ENCODE data around the gene LYSMD1.

Gene LYSMD1

DNA sequence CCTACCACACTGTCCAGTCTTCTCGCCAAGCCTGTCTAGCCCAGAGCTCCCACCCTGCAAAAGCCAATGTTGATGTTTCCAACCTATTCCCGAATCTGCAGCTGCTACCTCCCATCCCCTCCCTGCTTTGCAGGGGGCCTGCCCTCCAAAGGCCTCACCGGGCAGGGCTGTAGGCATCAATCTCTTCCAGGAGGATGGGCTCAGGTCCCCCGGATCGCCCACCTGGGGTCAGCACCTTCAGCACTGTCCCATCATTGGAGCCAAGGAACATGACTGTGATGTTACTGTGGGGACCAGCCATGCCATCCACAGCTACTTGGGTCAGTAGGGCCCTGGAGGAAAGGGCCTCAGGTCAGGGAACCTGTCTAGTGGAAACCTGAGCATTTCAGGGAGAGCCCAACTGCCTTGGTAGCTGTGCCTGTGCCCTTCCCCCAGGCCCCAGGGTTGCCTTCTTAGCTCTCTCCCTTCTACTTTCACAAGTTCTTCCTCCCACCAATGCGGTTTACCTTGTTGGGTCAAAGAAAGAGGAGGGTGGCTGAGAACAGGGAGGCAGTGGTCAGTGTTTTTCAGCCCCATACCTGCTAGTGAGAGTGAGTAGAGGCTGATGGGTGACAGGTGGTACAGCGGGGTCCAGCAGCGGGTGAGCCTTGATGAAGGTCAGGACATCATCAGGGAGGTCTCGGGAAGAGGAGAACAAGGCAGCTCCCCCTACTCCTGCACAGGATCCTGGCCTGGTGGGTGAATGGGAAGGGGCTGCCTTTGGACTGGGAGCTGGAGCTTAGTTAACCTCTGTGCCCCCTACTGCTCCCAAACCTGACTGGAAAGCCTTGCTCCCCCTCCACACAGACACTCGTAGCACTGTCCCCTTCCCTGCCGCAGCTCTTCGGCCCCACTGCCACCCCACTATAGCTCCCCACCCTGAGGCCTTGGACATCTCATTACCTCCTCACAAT is 30.0 kb downstream of the LYSMD1 start:
- no peak for DNase-seq (ENCODE audit: low read depth in 2 of 2)
- H3K4me3 ChIP-seq (replicated peaks in 1 of 2; ENCODE audit: low read depth in 2 of 2, low read length in 2 of 2), result no peak overlapping the region
- TF ChIP-seq, protein P1, sequence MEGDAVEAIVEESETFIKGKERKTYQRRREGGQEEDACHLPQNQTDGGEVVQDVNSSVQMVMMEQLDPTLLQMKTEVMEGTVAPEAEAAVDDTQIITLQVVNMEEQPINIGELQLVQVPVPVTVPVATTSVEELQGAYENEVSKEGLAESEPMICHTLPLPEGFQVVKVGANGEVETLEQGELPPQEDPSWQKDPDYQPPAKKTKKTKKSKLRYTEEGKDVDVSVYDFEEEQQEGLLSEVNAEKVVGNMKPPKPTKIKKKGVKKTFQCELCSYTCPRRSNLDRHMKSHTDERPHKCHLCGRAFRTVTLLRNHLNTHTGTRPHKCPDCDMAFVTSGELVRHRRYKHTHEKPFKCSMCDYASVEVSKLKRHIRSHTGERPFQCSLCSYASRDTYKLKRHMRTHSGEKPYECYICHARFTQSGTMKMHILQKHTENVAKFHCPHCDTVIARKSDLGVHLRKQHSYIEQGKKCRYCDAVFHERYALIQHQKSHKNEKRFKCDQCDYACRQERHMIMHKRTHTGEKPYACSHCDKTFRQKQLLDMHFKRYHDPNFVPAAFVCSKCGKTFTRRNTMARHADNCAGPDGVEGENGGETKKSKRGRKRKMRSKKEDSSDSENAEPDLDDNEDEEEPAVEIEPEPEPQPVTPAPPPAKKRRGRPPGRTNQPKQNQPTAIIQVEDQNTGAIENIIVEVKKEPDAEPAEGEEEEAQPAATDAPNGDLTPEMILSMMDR (IDR thresholded peaks at IDR 0.05; ENCODE audit: low read depth, low read length), result no peak

DNA sequence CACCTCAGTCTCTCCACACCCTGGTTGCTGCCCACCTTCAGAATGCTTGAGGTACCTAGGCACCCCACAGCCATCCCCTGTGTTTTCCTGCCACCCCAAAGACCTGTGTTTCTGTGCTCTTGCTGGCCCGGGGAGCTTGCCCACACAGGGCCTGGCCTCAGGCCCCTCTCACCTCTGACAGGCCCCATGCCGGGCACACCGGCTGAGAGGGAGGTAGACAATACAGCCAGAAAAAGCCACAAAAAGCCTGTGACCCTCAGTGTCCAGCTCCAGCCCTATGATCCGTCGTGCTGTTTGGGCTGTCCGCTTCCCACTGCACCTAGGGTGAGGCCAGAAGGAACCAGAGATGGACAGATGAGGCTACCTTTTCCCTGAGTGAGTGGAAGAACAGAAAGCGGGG is 30.7 kb downstream of the LYSMD1 start:
- TF ChIP-seq, protein P1 (IDR thresholded peaks at IDR 0.05; ENCODE audit: low read depth, low read length), result no peak
- no peak for DNase-seq (ENCODE audit: low read depth in 2 of 2)
- no peak overlapping the region for H3K4me3 ChIP-seq (replicated peaks in 1 of 2; ENCODE audit: low read depth in 2 of 2, low read length in 2 of 2)

DNA sequence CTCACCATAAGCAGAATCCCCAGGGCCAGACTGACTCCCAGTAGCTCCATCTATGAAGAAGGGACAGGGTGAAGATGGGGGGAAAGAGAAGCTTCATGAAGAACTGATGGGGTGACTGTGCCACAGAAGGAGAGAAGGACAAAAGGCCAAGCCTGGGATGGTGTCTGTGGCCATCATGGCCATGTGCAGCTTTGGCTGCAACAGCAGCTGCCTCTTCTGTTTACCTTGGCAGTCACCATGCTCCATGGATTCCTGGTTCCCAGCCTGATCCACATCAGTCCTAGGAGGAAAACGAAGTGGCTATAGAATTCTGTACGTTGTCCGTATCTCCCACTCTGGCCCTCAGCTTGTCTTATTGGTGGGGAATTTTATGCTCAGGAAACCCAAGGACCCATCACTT is 31.3 kb downstream of the LYSMD1 start:
- TF ChIP-seq, protein P1 (IDR thresholded peaks at IDR 0.05; ENCODE audit: low read depth, low read length), result no peak
- no peak for DNase-seq (ENCODE audit: low read depth in 2 of 2)

DNA sequence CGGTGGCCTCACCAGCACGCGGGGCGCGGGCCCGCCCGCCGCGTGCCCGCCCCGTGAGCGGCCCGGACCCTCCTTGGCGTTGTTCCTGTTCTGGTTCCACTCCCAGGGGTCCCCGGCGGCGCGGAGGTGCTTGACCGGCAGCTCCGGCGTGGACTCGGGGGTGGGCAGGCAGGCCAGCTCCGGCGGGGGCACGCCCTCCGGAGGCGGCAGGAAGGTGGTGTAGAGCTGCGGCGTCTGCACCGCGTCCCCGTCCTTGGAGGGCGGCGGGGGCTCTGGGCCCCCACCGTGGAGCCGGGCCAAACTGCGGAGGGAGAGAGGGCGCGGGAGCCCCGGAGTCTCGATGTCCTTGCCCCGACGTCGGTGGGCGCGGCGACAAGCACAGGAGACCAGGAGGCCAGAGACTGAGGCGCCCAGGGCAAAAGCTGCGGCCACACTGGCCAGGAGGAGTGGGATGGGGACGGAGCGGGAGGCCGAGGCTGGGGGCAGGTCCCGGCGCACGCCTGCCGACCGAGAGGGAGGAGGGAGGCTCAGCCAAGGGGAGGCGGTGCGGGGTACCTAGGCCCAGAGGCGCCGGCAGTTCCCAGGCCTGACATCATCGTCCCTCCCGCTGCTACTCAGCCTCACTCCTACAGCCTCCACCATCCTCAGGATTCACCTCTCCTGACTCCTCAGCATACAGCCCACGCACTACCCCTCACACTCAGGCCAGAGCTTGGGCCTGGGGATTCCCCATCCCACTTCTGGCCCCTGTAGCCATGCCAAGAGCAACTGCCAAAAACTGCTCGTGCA is 32.5 kb downstream of the LYSMD1 start:
- no peak overlapping the region for H3K4me3 ChIP-seq (replicated peaks in 1 of 2; ENCODE audit: low read depth in 2 of 2, low read length in 2 of 2)
- no peak for DNase-seq (ENCODE audit: low read depth in 2 of 2)
- TF ChIP-seq, protein P1 (IDR thresholded peaks at IDR 0.05; ENCODE audit: low read depth, low read length), result no peak

More for the DNA sequence above, 31.3 kb downstream of the LYSMD1 start:
- no peak overlapping the region for H3K4me3 ChIP-seq (replicated peaks in 1 of 2; ENCODE audit: low read depth in 2 of 2, low read length in 2 of 2)

DNA sequence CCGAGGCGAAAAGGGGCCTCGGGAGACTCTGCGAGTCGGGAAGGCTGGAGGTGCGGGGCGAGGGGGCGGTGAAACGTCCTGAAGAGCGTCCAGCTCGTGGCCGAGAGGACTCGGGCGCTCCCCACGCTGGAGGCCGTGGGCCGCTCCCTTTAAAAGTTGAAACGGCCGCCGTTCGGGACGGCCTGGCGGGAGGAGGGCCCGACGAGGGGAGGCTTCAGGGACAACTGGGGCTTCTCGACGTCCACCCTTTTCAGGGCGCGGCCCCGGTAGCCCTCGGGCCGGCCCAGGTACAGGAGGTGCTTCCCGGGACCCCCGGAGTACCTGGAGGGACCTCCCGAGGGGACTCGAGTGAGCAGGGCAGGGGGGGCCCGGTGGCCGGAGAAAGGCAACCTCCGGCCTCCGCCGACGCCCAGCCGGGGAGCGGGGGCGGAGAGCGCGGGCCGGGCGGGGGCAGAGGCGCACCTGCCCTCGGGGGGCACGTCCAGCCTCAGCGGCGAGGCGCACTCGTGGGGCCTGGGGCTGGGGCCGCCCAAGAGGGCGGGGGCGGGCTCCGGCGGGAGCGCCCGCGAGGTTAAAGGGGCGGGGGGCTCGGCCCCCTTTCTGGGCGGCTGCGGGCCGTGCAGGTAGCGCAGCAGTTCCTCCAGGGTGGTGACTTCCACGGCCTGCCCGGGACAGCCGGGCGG is 33.2 kb downstream of the LYSMD1 start:
- no peak overlapping the region for H3K4me3 ChIP-seq (replicated peaks in 1 of 2; ENCODE audit: low read depth in 2 of 2, low read length in 2 of 2)
- DNase-seq (ENCODE audit: low read depth in 2 of 2), result no peak
- TF ChIP-seq, protein P1 (IDR thresholded peaks at IDR 0.05; ENCODE audit: low read depth, low read length), result no peak

DNA sequence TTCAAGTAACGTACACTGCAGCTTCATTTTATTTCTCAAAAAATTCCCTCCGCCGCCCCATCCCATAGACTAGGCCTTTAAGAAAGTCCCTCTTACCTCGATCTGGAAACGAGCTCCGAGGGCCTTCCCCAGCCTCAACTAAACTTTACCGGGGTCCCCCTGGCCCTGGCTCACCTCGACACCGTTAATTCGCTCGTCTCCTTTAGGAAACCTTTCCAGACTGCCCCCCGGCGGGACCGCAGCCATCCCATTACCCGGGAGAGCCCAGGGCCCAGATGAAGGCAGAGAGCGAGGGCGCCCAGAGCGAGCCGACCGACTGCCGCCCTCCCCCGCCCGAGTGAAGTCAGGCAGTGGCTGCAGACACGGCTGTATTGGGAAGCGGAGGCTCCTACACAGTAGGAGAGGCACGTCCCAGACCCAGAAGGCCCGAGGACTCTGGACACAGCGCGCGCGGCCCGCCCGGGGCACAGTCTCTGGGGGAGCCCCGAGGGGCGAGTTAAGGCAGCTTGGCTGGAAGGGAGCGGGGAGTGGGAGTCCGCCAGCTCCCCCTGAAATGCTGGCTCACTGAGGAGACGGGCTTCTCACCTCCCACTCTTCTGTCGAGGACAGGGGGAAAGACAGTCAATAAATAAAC is 33.9 kb downstream of the LYSMD1 start:
- peak; percentile 17 to 27 for DNase-seq (ENCODE audit: low read depth in 2 of 2)
- peak overlapping the region; percentile 22 to 34 for H3K4me3 ChIP-seq (replicated peaks in 1 of 2; ENCODE audit: low read depth in 2 of 2, low read length in 2 of 2)
- TF ChIP-seq, protein P1 (IDR thresholded peaks at IDR 0.05; ENCODE audit: low read depth, low read length), result no peak
